Superior temporal gyrus (tissue), 1 donor: ENCODE measurements around the gene SHC4.
"Not testable (repeated sequence)": the region's sequence is repeated elsewhere in the genome, so short reads cannot be mapped to it uniquely, and the experiment has no call there.

ENCODE experiments used
- DNase-seq: peaks from one replicate; pipeline ENCODE4 v3.0.0-alpha.2; 2016; ENCODE audit errors: extremely low spot score

The SHC4 gene, protein sequence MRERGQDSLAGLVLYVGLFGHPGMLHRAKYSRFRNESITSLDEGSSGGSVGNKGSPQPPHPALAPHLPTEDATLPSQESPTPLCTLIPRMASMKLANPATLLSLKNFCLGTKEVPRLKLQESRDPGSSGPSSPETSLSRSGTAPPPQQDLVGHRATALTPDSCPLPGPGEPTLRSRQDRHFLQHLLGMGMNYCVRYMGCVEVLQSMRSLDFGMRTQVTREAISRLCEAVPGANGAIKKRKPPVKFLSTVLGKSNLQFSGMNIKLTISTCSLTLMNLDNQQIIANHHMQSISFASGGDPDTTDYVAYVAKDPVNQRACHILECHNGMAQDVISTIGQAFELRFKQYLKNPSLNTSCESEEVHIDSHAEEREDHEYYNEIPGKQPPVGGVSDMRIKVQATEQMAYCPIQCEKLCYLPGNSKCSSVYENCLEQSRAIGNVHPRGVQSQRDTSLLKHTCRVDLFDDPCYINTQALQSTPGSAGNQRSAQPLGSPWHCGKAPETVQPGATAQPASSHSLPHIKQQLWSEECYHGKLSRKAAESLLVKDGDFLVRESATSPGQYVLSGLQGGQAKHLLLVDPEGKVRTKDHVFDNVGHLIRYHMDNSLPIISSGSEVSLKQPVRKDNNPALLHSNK

DNA sequence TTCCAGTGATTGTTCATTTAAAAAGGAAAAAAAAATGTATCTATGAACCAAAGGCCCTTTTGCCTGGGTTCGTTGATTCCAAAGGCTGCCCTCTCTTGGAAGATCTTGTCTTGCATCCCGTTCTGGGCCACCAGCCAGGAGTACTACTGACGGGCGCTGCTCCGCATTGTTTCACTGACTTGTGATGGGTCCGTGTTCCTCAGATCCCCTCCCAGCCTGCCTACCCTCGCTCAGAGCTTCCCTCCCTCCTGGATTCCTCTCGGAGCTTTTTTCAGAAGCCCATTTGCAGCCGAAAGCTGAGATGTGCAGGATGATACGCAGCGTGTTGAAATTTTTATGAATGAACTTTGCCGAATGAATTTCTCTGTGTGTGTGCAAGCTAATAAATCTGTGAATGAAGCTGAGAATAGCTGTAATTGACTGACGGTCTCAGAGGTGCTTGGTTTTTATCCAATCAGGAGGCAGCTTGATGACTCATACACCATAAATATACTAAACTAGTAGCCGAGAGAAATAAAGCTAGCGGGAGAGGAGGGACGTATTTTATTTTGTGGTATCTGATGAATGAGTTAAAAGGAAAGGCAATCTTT lies at the start of gene SHC4:
SHC4 (minus strand) TSS at position 396 of the 590 bp plus-strand sequence. CDS start 904 bp downstream, outside the sequence.
- DNase-seq = peak; percentile 87

DNA sequence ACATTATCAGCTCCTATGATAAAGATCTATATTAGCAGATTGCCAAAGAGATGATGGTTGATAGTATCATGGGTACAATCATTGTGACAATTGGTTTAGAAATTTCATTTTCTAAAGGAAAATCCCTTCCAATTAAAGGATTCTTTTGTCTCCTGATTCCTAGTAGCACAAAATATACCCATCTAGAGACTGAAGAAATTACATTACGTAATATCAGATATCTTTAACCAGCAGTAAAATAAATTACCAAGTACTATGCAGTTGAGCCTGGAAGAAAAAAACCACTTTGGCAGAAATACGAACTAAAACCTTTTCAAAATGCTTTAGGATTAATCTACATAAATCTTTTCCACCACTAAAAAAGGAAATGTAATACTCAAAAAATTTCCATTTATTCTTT lies 35.6 kb upstream of the SHC4 start:
- no peak for DNase-seq

DNA sequence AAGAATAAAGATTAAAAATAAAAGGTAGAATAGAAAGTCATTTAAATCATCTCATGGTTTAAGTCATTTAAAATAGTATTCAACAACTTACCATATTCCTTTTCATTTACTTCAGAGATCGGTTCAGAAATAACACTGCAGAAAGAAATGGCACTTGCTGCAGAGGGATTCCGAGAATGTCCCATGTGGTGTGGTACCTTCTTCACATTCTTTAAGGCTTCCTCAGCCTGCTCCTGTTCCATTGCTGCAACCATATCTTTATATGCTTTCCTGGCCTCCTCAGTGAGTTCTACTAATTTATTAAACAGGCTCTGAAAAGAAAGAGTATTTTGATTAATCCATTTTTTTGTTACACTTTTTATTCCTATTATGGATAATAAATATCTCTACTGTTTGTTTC lies 32.6 kb upstream of the SHC4 start:
- no peak for DNase-seq

DNA sequence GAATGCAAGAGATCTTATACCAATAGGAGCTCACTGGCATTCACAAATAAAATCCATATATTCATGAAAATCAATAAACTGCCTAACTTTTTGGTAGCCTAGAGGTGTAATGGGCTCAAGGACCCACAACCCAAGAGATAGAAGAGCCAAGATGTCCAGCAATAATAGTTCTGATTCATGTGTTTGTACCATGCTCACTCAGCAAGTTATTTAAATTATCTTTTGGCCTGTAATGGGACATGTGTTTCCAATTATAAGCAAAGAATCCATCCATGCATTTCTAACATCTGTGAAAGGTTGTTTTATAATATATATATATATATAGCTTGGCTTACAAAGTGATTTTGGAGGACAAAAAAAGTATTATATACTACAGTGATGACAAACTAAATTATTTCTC lies 29.7 kb upstream of the SHC4 start:
- peak; percentile 5 for DNase-seq

DNA sequence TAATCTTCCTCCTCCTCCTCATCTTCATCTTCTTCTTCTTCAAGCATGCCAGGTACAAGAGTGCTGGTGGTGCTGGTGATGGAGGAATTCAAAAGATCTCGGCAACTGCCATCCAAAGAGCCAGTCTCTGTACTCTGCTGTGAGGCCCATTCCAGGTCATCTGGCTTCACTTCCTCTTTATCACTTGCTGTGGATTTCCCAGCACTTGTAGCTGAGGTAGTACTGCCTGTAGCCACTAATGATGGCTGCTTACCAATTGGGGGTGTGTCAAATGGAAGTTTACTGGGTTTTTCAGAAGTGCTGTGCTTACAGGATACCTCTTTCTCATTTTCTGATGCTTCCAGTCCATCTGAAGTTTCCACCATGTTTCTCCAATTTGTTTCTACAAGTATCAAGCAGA lies 28.8 kb upstream of the SHC4 start:
- DNase-seq = peak; percentile 7

DNA sequence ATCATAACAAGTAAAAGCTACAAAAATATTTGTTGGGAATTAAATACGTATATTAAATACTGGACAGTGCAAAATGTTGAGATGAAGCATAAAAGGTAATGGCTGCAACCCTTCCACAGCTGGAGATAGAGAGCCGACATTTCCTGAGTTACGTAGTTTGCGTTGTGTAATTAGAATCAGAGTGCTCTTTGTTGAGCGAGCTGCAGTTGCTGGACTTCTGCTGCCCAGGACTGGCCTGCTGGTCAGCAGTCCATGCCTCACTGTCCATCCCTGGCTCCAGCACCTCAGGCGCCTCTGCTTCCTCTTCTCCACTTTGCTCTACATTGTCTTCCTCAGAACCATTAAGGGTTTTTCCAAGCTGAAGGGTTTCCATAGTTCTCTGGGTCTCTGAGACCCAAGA lies 28.4 kb upstream of the SHC4 start:
- DNase-seq = peak; percentile 67

DNA sequence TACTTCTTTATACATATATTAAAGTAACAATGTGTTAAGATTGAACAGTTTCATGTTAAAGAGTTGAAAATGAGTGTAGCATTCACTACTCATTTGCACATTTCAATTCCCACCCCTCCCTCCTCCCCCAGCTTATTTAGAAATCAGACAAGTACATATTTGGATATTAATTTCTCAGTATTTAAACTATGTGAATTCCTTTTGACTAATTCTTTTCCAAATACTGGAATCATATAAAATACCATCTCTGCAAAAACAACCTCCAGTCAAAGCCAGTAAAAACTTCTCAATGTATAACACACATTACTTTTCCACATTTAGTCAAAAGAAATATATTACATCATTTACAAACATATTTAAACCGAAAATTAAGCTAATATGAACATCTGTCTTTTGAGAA lies 25.5 kb upstream of the SHC4 start:
- no peak for DNase-seq

DNA sequence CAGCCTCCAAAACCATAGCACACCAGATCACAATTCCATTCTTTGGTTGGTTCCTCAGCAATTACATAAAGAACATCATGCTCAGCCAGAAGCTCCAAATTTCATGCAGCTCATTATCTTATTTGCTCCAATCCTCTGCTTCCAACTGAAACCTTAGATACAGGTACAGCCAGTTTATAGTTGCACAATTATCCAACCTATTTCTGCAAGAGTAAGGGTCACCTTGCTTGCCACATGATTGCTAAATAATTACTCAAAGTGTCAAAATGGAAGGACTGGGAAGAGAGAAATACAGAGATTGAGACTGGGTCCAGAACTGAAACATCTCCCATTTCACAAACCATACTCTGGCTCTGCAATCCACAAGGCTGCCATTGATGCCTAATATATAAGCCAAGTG lies 23.4 kb upstream of the SHC4 start:
- no peak for DNase-seq

DNA sequence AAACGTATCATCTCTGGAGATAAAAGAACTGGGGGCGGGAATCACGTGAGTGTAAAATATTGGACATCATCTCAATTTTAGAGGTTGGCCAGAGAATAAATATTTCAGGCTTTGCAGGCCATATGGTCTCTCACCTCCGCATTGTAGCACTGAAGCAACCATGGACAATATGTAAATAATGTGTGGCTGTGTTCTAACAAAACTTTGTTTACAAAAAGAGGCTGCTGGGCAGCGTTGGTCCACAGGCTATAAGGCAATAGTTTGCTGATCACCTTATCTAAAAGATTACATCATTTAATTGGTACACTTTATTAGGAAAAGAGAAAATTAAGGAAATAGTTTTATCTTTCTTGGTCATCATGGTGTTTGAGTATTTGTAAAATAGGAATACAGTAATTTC lies 22.5 kb upstream of the SHC4 start:
- DNase-seq = peak; percentile 5

DNA sequence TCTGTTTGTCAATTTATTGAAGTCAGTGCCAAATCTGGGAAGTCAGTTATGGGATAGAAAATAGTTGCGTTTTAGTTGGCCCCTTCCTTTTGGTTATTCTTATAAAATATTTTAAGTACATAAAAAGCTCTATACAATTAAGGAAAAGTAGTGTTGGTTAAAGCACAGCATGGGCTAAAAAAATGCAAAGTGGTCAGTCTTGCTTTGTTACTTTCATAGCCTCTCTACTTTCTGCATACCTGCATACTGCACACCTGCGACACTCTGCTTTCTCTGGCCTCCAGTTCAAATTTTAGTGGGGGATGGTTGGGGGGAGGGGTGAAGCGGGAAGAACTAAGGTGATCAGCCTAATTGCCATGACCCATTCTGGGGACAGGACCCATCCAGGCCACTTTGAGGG lies 21.8 kb upstream of the SHC4 start:
- DNase-seq = no peak

DNA sequence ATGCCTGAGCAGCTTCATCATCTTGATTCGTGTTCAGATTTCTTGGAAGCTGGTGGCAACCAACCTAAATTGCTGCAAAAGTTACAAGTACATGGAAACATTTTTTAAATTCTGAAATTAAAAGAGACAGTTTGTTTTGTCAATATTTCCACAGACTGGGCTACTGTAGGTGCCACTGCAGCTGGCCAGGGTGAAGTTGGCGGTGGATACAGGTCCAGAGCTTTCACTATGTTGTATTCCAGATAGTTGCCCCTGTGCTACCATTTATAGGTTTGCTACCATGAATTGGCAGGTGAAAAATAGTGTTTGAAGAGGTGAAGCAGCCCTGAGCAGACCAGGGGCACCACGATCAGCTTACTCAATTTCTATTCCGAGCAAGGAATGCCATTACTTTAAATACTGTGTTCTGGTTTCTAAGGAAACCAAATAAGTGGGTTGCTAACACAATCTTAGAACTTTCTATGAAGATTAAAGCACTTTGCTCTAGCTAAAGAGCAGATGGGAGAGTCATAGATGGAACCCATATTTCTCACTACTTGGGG lies 21.2 kb upstream of the SHC4 start:
- DNase-seq = peak; percentile 47

DNA sequence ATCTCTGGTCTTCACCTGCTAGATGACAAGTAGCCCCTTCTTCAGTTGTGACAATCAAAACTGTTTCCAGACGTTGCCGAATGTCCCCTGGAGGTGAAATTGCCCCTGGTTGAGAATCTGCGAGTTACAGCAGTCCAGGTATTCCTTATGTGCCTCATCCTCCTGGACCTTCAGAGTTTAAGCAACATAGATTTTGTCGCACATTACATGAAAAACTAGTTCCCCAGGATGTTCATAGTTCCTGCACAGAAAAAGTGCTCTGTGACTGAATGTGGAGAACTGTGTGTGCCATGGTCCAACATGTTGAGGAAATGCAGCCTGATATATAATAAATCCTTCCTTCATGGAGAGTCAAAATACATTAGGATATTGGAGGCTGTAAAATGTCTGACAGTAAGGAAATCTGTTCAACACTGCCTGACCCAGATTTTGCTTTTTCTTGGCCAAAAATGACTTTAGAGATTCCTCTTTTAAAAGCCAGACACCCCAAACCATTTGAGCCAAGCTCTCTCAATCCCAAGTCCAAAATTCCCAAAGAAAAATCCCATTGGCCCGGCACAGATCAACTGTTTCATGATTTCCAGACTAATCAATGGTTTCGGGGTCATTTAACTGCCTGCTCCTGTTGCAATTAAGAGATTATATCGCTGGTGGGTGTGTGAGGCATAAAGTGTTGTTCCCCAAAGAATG lies 20.4 kb upstream of the SHC4 start:
- peak; percentile 17 for DNase-seq

DNA sequence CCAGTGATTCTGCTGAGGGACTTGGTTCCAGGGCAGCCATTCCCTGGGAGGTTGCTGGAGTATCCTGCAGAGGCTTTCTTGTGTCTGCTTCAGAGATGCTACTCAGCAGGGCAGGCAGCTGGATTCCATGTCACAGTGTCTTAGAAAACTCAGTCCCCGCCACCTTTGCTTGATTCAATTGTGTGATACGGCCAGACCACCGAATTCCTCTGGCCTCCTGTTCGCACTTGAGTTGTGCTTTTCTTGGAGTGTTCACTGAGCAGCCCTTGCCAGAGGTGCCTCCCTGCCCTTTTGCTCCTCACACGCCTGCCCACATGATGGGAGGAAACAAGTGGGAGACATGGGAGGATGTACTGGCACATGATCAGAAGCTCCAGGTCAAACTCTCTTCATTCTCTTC lies 19.6 kb upstream of the SHC4 start:
- no peak for DNase-seq

DNA sequence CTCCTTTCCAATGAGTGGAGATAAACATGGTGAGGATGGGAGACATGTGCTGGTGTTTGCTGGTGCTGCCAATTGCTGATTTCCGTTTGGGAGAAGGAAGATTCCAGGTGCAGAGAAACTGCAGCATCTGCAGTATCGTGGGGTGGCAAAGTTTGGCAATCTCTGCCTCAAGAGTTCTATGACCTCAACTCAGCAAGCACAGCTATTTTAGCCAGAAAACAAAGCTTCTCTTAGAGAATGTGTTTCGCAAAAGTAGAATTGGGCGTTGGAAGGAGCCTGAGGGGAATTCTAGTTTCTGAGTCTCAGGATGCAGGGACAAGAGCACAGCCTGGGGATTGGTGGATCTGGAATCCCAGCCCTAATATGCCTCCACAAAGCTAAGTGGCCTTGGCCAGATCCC lies 18.2 kb upstream of the SHC4 start:
- no peak for DNase-seq

DNA sequence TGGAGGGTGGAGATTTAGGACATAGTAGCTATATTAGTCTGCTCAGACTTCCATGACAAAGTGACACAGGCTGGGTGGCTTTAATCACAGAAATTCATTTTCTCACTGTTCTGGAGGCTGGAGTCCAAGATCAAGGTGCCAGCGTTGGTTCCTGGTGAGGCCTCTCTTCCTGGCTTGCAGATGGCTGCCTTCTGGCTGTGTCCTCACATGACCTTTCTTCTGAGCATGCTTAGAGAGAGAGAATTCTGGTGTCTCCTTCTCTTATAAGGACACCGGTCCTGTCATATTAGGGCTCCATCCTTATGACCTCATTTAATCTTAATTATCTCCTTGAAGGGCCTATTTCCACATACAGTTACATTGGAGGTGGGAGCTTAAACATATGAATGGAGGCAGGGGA lies 14.9 kb upstream of the SHC4 start:
- DNase-seq = no peak

DNA sequence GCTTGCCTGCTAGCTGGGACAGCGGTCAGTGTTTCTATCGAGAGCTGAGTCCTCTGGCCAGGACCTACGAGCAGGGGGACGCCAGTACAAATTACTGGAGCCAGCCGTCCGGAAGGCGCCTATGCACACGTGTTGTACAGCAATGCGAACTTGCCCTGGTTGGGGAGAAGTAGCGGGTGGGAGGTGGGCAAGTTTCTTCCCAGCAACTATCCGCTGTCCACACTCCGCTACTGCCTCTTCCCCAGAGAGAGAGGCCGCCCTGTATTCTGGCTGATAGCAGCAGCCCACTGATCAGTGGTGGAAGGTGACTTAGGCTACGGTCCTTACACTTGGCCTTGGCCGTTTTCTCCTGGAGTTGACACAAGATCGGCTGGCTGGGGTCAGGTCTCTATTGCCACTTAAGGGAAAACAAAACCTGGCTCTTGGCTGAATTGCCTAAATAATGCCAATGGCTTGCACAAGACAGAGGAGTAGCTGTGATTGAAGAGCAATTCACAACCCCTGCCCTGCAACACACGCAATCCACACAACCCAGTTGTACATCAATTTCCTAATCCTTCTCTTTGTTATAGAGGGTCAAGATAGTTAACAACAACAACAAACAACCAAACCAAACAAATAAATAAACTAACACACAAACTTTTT lies 12.8 kb upstream of the SHC4 start:
- no peak for DNase-seq

DNA sequence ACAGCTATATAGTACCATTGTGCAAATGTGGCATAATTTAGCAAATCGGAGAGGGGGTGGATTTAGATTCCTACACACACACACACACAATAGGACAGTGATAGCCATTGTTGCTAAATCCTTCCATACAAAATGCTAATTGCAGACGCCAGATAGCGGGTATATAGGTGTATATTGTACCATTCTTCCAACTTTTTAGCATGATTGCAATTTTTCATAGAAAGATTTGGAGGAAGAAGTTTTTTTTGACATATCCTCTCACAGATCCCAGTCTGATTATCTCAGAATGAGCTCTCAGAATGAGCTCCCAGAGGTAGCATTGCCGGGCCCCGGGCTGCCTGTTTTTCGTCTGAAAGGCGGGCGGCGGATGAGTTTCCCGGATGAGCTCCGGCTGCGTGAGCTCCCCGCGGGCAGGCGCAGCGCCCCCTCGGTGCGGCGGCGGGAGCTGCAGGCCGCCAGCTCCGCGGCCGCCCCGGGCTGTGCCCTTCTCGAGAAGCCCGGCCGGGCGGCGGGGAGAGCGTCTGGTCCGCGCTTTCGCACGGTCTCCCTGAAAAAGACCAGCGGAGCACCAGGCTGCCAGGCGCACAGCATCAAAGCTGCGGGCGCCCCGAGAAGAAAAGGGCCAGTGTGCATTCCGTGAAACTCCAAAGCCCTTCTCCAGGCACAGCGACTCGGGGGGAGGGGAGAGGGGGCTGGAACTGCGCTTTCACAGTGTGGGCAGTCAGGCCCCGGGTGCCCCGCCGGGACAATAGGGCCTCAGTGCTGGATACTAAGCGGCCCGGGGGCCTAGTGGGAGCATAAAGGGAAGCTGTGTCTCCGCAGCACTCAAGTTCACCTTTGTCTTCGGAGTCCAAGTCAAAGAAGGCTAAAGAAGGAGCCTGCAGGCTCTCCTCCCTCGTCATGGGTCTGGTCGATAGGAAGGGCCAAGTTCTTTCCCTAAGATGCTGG lies 12.0 kb upstream of the SHC4 start:
- peak; percentile 92 for DNase-seq

DNA sequence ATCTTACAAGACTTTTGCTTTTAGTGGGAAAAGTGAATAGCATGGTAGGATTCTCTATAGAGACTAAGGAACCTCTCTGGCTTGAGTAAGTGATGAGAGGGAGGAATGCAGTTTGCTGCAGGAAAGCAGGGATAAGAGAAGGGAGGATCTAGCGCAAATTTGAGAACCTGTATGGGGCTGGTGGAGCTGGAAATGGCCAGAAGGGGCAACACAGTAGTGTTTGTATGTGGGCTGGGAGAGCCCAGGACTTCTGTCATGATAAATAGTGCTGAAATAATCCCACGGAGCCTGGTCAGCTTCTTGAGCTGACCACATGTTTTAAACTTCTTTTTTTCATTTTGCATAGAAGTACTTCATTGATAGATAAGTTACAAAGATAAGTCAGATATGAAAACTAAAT lies 11.2 kb upstream of the SHC4 start:
- DNase-seq = peak; percentile 65

DNA sequence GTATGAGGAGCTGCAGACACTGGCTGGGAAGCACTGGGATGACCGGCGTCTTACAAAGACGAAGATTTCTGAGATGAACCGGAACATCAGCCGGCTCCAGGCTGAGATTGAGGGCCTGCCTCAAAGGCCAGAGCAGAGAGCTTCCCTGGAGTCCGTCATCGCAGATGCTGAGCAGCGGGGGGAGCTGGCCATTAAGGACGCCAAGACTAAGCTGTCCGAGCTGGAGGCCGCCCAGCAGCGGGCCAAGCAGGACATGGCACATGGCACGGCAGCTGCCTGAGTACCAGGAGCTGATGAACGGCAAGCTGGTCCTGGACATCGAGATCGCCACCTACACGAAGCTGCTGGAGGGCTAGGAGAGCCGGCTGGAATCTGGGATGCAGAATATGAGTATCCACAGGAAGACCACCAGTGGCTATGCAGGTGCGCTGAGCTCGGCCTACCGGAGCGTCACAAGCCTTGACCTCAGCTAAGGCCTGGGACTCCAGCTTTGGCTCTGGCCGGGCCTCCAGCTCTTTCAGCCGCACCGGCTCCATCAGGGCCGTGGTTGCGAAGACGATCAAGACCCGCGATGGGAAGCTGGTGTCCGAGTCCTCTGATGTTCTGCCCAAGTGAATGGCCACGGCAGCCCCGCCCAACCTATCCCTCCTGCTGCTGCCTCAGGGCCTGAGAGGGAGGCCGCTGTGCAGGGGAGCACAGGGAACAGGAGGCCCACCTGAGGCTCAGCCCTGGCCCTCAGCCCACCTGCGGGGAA lies 9.2 kb upstream of the SHC4 start:
- no peak for DNase-seq

DNA sequence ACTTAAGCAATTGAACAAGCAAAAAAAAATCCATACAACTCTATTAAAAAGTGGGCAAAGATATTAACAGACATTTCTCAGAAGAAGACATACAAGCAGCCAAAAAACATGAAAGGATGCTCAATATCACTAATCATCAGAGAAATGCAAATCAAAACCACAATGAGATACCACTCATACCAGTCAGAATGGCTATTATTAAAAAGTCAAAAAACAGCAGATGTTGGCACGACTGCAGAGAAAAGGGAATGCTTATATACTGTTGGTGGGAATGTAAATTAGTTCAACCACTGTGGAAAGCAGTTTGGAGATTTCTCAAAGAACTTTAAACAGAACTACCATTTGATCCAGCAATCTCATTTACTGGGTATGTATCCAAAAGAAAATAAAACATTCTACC lies 7.2 kb upstream of the SHC4 start:
- not testable (repeated sequence) for DNase-seq
